Stimulated activated CD8-positive, alpha-beta memory T cell treated with anti-CD3 and anti-CD28 coated beads, Interleukin-12 subunit alpha, Interleukin-12 subunit beta, amount 100 ng/mL, for 4 hours (primary cell): ENCODE data around the gene KRTAP10-9.
"Not testable (repeated sequence)": the region's sequence is repeated elsewhere in the genome, so short reads cannot be mapped to it uniquely, and the experiment has no call there.

Source experiments
- DNase-seq: peaks from one replicate; pipeline ENCODE4 v3.0.0-alpha.2; 2020; ENCODE audit warnings: low read depth

KRTAP10-9 gene, protein sequence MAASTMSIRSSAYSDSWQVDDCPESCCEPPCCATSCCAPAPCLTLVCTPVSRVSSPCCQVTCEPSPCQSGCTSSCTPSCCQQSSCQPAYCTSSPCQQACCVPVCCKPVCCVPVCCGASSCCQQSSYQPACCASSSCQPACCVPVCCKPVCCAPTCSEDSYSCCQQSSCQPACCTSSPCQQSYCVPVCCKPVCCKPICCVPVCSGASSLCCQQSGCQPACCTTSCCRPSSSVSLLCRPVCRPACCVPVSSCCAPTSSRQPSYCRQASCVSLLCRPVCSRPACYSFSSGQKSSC

GRCh38 chr21:44626673-44627143 lies at the start of gene KRTAP10-9:
Gene KRTAP10-9, plus strand, starts transcription at chr21:44627093. Its CDS starts 79 bp downstream, at chr21:44627172.
- no peak for DNase-seq

DNA sequence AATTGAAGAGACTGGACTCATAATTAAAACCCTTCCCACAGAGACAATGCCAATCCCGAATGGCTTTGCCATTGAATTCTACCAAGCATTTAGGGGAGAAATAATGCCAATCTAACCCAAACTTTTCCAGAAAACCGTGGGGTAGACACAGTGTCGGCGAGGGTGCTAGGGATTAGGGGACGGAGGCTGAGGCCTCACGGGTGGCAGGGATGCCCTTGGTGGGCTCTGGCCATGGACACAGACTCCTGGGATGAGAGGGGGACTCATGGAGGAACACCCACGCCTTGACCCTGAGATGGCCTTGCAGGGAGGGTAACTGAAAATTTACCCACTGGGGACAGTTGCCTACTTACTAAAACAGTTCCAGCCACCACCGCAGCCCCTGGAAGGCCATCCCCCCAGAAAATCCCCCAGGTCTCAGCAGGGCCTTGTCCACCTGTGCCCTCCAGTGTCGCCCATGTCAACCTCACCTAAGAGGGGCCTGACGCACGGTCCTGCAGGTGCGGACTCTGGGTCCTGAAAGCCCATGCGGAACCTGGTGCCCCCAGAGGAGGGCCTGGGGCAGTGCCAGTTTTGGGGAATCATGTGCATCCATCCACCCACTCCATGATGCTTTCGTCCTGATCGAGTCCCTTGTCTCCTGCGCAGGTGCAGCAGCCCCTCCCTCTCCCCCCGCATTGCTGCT lies 48.4 kb upstream of the KRTAP10-9 start:
- DNase-seq = no peak

- DNase-seq = no peak
Observed at GRCh38 chr21:44579056-44579832, 47.6 kb upstream of the KRTAP10-9 start.

DNA sequence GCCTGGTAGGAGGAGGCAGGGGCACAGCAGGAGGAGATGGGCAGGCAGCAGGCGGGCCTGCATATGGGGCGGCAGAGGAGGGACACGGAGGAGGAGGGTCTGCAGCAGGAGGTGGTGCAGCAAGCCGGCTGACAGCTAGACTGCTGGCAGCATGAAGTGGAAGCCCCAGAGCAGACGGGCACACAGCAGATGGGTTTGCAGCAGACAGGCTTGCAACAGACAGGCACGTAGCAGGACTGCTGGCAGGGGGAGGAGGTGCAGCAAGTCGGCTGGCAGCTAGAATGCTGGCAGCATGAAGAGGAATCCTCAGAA lies 47.1 kb upstream of the KRTAP10-9 start:
- no peak for DNase-seq

DNA sequence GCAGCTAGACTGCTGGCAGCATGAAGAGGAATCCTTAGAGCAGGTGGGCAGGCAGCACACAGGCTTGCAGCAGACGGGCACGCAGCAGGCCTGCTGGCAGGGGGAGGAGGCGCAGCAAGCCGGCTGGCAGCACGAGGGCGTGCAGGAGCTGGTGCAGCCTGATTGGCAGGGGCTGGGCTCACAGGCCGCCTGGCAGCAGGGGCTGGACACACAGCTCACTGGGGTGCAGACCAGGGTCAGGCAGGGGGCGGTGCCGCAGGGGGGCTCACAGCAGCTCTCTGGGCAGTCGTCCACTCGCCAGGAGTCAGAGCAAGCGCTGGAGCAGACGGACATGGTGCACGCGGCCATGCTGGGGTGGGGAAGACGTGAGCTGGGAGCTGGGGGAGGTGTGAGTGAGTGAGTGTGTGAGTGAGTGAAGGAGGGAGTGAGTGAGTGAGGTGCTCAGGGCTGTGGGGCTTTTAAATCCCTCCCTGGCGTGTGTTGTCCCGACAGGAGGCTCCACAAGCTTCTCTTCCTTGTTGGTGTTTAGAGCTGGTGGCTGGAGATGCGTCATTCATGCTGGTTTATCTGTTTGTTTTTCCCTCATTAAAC lies 46.6 kb upstream of the KRTAP10-9 start, which contains the start of gene KRTAP10-5:
Gene KRTAP10-5, minus strand, starts transcription at position 374 of the 591 bp plus-strand sequence. Its CDS starts 26 bp downstream, at position 348.
- not testable (repeated sequence) for DNase-seq

DNA sequence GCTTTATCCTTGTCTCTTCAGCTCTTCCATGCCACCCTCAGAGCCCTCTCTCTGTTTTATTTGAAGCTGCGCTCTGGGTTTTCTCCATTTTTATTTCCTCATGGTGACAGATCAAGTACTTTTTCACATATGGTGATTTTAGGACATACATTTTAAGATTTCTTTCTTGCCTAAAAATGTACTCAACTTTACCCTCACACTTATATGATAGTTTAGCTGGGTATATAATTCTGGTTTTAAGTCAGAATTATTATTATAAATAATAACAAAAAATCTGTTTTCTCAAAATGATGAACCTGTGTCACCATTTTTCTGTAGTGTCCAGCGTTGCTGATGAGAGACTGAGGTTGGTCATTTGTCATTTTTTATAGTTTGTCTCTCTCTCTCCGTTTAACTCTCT lies 45.7 kb upstream of the KRTAP10-9 start:
- DNase-seq = no peak

- no peak for DNase-seq
Observed at GRCh38 chr21:44582055-44582454, 44.8 kb upstream of the KRTAP10-9 start.

GRCh38 chr21:44583089-44583799 lies 43.6 kb upstream of the KRTAP10-9 start:
- DNase-seq = no peak

DNA sequence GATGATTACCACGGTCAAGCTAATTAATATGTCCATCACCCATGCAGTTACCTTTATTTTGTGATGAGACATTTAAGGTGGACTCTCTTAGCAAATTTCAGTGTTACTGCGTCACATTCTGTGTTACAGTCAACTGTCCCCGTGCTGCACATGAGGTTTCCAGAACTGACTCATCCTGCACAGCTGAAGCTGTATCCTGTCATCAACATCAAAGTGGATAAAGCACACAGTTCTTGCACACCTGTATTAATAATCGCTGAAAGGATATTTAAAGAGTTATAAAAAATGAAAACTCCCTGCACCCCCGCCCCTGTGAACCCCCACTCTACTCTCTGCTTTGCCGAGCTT lies 43.1 kb upstream of the KRTAP10-9 start:
- DNase-seq = no peak

- no peak for DNase-seq
Observed at GRCh38 chr21:44585892-44586291, 41.0 kb upstream of the KRTAP10-9 start.

DNA sequence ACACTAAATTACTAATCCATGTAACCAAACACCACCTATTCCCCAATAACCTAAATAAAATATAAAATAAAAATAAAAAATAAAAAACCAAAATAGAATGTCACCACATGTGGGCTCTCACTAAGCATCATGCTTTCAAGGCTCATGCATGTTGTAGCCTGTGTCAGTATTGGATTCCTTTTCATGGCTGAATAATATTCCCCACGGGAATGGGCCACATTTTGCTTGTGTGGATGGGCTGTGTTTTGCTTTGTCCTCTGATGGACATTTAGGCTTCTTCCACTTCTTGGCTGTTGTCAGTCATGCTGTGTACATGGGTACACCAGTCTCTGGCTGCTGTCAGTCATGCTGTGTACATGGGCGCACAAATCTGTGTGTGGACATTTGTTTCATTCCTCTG lies 37.8 kb upstream of the KRTAP10-9 start:
- no peak for DNase-seq

DNA sequence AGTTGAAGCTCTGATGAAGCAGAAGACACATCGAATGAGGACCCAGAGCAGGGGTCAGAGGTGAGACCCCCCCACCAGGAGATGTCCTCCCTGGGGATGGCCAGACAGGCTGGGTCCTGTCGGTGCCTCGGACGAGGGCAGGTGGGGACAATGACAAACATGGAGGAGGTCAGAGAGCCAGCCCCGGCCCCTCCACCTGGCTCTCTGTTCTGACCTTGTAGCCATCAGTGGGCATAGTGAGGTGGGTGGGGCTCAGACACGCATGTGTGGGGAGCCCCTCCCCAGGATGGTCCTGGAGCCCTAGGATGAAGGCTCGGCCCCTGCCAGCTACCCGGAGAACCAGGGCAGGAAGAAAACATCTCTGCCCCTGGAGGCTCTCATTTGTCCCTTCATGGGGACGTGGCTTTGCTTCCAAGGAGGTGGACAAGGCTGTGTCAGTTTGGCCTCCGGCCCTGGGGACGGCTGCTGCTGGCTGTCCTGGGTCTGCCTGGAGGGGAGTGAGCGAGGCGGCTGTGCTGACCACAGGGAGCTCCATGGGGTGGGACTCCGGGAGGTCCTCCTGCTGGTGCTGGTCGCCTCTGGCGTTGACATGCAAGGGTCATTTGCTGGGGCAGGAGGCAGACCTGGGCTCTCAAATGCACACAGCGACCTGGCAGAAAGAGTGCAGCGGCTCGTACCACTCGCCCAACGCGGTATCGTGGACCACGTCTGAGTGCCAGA lies 37.1 kb upstream of the KRTAP10-9 start:
- DNase-seq = no peak

DNA sequence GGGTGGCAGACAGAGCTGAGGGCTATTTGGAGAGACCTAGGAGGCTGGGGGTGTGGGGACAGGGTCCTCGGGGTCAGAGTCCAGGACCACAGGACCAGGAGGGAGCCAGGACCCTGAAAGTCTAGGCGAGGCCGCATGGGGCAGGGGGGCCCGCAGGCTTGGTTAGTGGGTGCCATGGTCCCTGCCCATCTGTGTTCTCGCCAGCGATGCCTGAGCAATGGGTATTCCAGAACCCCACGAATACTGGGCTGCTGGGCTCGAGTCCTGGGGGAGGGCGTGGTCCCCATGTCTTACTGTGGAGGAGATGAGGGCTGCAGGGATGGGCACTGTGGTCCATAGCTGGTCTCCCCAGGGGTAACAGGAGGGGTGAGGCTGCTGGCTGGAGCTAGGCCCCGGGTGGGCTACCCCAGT lies 36.6 kb upstream of the KRTAP10-9 start:
- DNase-seq = no peak

GRCh38 chr21:44590897-44591800 lies 35.7 kb upstream of the KRTAP10-9 start:
- not testable (repeated sequence) for DNase-seq

GRCh38 chr21:44591801-44592130 lies 35.1 kb upstream of the KRTAP10-9 start:
- DNase-seq = not testable (repeated sequence)

DNA sequence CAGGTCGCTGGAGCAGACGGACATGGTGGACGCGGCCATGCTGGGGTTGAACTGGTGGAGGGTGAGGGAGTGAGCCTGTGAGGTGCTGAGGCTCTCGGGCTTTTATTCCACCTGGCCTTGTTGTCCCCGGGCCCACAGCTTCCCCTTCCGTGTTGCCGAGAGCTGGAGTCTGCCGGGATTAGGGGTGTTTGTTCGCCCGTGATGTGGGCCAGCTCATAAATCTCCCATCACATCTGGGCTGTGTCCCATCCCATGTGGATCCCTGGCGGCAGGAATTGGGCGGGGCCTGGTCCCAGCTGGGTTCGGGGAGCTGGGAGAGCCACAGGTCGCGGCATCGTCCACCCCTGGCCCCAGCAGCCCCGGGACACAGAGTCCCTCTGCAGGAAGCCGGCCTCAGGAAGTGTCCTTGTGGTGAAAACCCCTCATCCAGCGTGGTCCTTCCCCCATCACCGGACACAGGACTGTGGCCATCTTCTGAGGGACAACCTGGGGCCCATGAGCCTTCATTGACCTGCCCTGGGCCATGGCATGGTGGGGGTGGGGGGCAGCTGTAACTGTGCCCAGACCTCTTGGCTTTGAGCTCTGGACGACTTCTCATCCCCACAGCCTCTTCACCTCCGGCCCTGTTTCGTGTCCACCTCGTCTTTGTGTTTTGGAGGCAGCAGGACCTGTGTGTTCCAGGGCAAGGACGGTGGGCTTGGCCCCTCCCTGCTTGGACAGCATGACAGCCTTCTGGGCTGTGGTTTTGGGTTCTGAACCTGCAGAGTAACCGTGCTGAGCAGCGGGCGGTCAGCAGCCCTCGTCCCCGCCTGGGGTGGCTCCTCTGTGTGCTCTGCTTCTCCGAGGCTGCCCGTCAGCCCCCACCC lies 34.2 kb upstream of the KRTAP10-9 start, which contains the start of gene KRTAP10-6:
Gene KRTAP10-6, minus strand, starts transcription at position 60 of the 866 bp plus-strand sequence. Its CDS starts 21 bp downstream, at position 39.
- DNase-seq = no peak

DNA sequence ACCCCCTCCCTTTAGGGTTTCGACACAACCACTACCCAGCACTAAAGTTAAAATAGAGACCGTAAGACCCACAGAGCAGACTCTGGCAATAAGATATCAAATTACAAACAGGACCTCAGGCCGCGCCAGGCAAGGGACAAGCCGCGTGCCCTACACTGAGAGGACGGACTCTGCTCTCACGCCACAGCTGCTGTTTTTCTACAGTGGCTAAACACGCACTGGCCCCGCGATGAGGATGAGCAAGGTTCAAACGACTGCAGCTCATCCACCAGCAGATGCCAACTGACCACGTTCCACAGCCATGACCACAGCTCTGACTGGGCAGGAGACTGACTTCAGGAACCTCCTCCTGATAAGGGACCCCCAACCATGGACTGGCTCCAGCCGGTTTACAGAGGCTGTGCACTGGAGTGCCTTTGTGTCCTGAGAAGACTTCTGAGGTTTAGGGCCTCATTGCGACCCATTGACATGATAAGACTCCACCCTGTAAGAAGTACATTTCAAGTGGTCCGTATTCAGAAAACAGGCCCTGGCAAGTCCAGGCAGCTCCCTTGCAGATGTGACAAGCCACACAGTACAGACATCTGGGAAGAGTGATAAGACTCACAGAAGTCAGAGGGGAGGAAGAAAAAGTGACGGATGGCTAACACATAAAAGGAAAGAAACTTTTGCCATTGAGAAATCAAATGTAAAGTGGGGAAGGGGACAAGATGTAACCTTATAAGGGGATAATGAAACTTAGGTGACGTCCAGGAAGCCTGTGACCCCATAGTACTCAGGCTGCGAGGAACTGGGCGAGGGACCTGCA lies 33.1 kb upstream of the KRTAP10-9 start:
- no peak for DNase-seq

GRCh38 chr21:44594406-44594916 lies 32.4 kb upstream of the KRTAP10-9 start:
- DNase-seq = no peak
